SK-N-SH (cell line): ENCODE data around the gene RPS28. TPM values are rescaled to one million over a fixed set of nuclear protein-coding genes. Genes with fewer than 3 reads are reported as not detected.

Source experiments
- CTCF ChIA-PET: fragments of 300-600, 350-600 bp; formaldehyde crosslinking; extraction: SDS; loops from one replicate; lab custom pipeline; 2021; lab: Yijun Ruan, JAX
- POLR2A ChIA-PET: fragments of 350-600 bp; sonication (Branson Sonifier 250); formaldehyde crosslinking; extraction: SDS; loops from one replicate; lab custom pipeline; 2020; ENCODE audit warnings: antibody characterized with exemption, inconsistent platforms; lab: Yijun Ruan, JAX
- DNase-seq: peaks from one replicate; pipeline ENCODE4 v3.0.0; 2012
- H2AFZ ChIP-seq: fragments of 200-600 bp; sonication (generic); 2 replicates; pipeline ENCODE4 v1.8.1; 2016; ENCODE audit warnings: antibody characterized with exemption, mild to moderate bottlenecking, low read depth
- H3F3A ChIP-seq: fragments of 200-600 bp; sonication (generic); replicated peaks from 2 replicates; pipeline ENCODE3; 2016; ENCODE audit warnings: antibody characterized with exemption, mild to moderate bottlenecking; ENCODE audit not compliant: insufficient read depth
- H3K27ac ChIP-seq, 2 experiments: fragments of 200-500 bp in 1 of 2; fragments of 200-600 bp in 1 of 2; sonication (Bioruptor generic) in 1 of 2; sonication (generic), shearing (Covaris generic) in 1 of 2; 2 replicates each; pipeline versions ENCODE4 v1.5.1 to v1.6.1; 2014 to 2016; ENCODE audit warnings: low read depth in 2 of 2, inconsistent platforms in 1 of 2, low read length in 1 of 2, mild to moderate bottlenecking in 1 of 2, mixed read lengths in 1 of 2
- H3K27me3 ChIP-seq: fragments of 200-600 bp; sonication (generic), shearing (Covaris generic); 2 replicates; pipeline ENCODE4 v1.6.1; 2016; ENCODE audit warnings: mixed run types; ENCODE audit not compliant: insufficient read depth
- H3K36me3 ChIP-seq, 2 experiments: fragments of 200-500 bp in 1 of 2; fragments of 200-600 bp in 1 of 2; sonication (Bioruptor generic) in 1 of 2; sonication (generic) in 1 of 2; replicated peaks in 1 of 2; 2 replicates each; pipeline versions ENCODE3 to v1.5.1; 2014 to 2016; ENCODE audit warnings: low read length in 1 of 2, mild to moderate bottlenecking in 1 of 2; ENCODE audit not compliant: insufficient read depth in 2 of 2, control insufficient read depth in 1 of 2
- H3K4me1 ChIP-seq, 2 experiments: fragments of 200-500 bp in 1 of 2; fragments of 200-600 bp in 1 of 2; sonication (Bioruptor generic) in 1 of 2; sonication (generic), shearing (Covaris generic) in 1 of 2; 2 replicates each; pipeline versions ENCODE4 v1.5.1 to v1.6.1; 2014 to 2016; ENCODE audit warnings: low read depth in 1 of 2, low read length in 1 of 2, mixed run types in 1 of 2; ENCODE audit not compliant: insufficient read depth in 2 of 2, control insufficient read depth in 1 of 2
- H3K4me2 ChIP-seq: fragments of 200-600 bp; sonication (generic), shearing (Covaris generic); 2 replicates; pipeline ENCODE4 v1.6.1; 2017; ENCODE audit warnings: mixed run types
- H3K4me3 ChIP-seq, 2 experiments: fragments of 200-500 bp in 1 of 2; fragments of 200-600 bp in 1 of 2; sonication (Bioruptor generic) in 1 of 2; sonication (generic), shearing (Covaris generic) in 1 of 2; 2 replicates each; pipeline versions ENCODE4 v1.5.1 to v1.8.1; 2014 to 2016; ENCODE audit warnings: low read depth in 2 of 2, inconsistent platforms in 1 of 2, low read length in 1 of 2, mild to moderate bottlenecking in 1 of 2, mixed read lengths in 1 of 2, moderate library complexity in 1 of 2
- H3K79me2 ChIP-seq: fragments of 200-600 bp; sonication (generic); 2 replicates; pipeline ENCODE4 v1.8.1; 2017; ENCODE audit warnings: mild to moderate bottlenecking; ENCODE audit not compliant: insufficient read depth
- H3K9ac ChIP-seq: fragments of 200-600 bp; sonication (generic); 2 replicates; pipeline ENCODE4 v1.6.1; 2017; ENCODE audit warnings: mixed run types
- H3K9me2 ChIP-seq: fragments of 200-600 bp; sonication (generic); 2 replicates; pipeline ENCODE4 v1.6.1; 2017; ENCODE audit warnings: mixed run types
- H3K9me3 ChIP-seq: fragments of 200-600 bp; sonication (generic); 2 replicates; pipeline ENCODE4 v1.6.1; 2017; ENCODE audit warnings: mixed run types, mild to moderate bottlenecking, moderate library complexity
- H4K20me1 ChIP-seq: fragments of 200-600 bp; sonication (generic); 2 replicates; pipeline ENCODE4 v1.6.1; 2017; ENCODE audit warnings: mild to moderate bottlenecking, mixed run types; ENCODE audit not compliant: insufficient read depth
- EZH2phosphoT487 ChIP-seq: fragments of 200-600 bp; sonication (generic); IDR thresholded peaks from 2 replicates; pipeline ENCODE4 v1.6.1; 2017; ENCODE audit warnings: low read depth, mixed run types, mild to moderate bottlenecking, antibody characterized with exemption, moderate library complexity, borderline replicate concordance
- FOSL2 ChIP-seq: IDR thresholded peaks from 2 replicates; pipeline ENCODE4 v1.4.0; 2012; ENCODE audit warnings: low read depth, mild to moderate bottlenecking, moderate library complexity, borderline replicate concordance
- FOXJ3 ChIP-seq: sonication (generic); formaldehyde crosslinking; IDR thresholded peaks from 2 replicates; pipeline ENCODE4 v1.5.1; 2020; ENCODE audit warnings: mild to moderate bottlenecking, missing genetic modification reagents
- GABPA ChIP-seq: IDR thresholded peaks from 2 replicates; pipeline ENCODE4 v1.4.0; 2012; ENCODE audit warnings: low read depth, mild to moderate bottlenecking
- JUND ChIP-seq: IDR thresholded peaks from 2 replicates; pipeline ENCODE4 v1.4.0; 2012
- MEF2A ChIP-seq: IDR thresholded peaks from 2 replicates; pipeline ENCODE4 v1.4.0; 2012; ENCODE audit warnings: low read depth, borderline replicate concordance
- MXI1 ChIP-seq: IDR thresholded peaks from 2 replicates; pipeline ENCODE4 v1.6.1; 2012; ENCODE audit warnings: mild to moderate bottlenecking, low read depth, low read length, improper control_type of control experiment
- NFIC ChIP-seq: IDR thresholded peaks from 2 replicates; pipeline ENCODE4 v1.4.0; 2012; ENCODE audit warnings: borderline replicate concordance
- POLR2AphosphoS5 ChIP-seq: IDR thresholded peaks from 2 replicates; pipeline ENCODE4 v1.6.1; 2012; ENCODE audit warnings: low read depth, low read length
- RCOR1 ChIP-seq: fragments of 150-350 bp; IDR thresholded peaks from 2 replicates; pipeline ENCODE4 v1.6.1; 2017; ENCODE audit warnings: antibody characterized with exemption, low read length
- RFX5 ChIP-seq: IDR thresholded peaks from 2 replicates; pipeline ENCODE4 v1.6.1; 2012; ENCODE audit warnings: mild to moderate bottlenecking, improper control_type of control experiment, low read length
- RXRA ChIP-seq: IDR thresholded peaks from 2 replicates; pipeline ENCODE4 v1.4.0; 2012; ENCODE audit warnings: low read depth, mild to moderate bottlenecking, borderline replicate concordance
- TAF1 ChIP-seq: IDR thresholded peaks from 2 replicates; pipeline ENCODE4 v1.6.1; 2012; ENCODE audit warnings: low read depth, mild to moderate bottlenecking, low read length, moderate library complexity, borderline replicate concordance
- TCF12 ChIP-seq: IDR thresholded peaks from 2 replicates; pipeline ENCODE4 v1.4.0; 2012
- TEAD4 ChIP-seq: IDR thresholded peaks from 2 replicates; pipeline ENCODE4 v1.4.0; 2012; ENCODE audit warnings: mild to moderate bottlenecking, borderline replicate concordance; ENCODE audit not compliant: insufficient read depth
- YY1 ChIP-seq: IDR thresholded peaks from 2 replicates; pipeline ENCODE4 v1.4.0; 2012; ENCODE audit warnings: low read depth, mild to moderate bottlenecking
- WGBS: methylation state at CpG from one replicate; pipeline ENCODE4 v1.1.6; 2017; ENCODE audit warnings: low lambda C conversion rate; 5-methylcytosine and 5-hydroxymethylcytosine counted together
- polyA plus RNA-seq, 3 experiments: library from polyadenylated mRNA; depleted of rRNA; stranded (reverse); fragments of >200 nt; gene quantifications; 2 replicates each; pipeline ENCODE4 v1.2.3, GENCODE V29; 2012
- TF ChIP-seq, protein P1 (sequence below): fragments of 150-350 bp; IDR thresholded peaks from 2 replicates; pipeline ENCODE4 v1.6.1; 2017; ENCODE audit warnings: antibody characterized with exemption, low read length, low read depth, borderline replicate concordance
- TF ChIP-seq, protein P2 (sequence below): IDR thresholded peaks from 2 replicates; pipeline ENCODE4 v1.6.1; 2012; ENCODE audit warnings: mild to moderate bottlenecking, low read depth, low read length, moderate library complexity
- TF ChIP-seq, protein P3 (sequence below): IDR thresholded peaks from 2 replicates; pipeline ENCODE4 v1.4.0; 2012; ENCODE audit warnings: low read depth, borderline replicate concordance

Gene RPS28
- polyA plus RNA-seq, 1 of the 3 experiments (the other 2 are of a cell fraction), result 601 TPM

DNA sequence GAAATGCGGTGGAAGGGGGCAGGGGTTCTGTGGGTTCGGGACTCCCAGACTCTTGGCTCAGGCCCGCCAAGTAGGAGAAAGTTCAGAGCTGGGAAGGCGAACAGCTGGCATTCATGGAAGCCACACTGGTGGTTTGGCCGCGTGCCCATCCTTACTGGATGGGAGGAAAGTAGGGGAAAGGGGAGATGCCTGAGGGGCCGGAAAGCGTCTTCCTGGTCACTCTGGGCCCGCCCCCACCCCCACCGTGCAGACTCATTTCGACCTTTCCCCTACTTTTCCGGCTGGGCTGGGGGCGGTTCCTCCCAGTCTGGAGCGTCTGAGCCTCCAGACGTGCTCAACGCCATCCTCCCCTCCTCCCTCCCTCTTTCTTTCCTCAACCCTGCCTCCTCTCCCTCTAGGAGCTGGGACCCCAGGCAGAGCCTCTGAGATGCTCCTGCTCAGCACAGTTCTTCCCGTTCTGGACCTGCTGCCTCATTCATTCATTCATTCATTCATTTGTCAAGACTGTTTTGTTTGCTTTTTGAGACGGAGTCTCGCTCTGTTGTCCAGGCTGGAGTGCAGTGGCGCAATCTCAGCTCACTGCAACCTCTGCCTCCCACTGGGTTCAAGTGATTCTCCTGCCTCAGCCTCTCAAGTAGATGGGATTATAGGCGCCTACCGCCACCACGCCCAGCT lies 46.2 kb downstream of the RPS28 start (continued):
- TF ChIP-seq TAF1 (no peak), RFX5 (no peak), FOXJ3 (CRISPR knock-in tag) (no peak), JUND (no peak; the same call in 1 of the 2 replicates), YY1 (no peak), FOSL2 (peak; percentile 46; the same call in 1 of the 2 replicates), NFIC (peak; percentile 100), TCF12 (peak; percentile 97), RXRA (peak; percentile 100), EZH2phosphoT487 (no peak), MXI1 (peak; percentile 59; the same call in 1 of the 2 replicates)
- TF ChIP-seq, protein P1, sequence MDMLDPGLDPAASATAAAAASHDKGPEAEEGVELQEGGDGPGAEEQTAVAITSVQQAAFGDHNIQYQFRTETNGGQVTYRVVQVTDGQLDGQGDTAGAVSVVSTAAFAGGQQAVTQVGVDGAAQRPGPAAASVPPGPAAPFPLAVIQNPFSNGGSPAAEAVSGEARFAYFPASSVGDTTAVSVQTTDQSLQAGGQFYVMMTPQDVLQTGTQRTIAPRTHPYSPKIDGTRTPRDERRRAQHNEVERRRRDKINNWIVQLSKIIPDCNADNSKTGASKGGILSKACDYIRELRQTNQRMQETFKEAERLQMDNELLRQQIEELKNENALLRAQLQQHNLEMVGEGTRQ, result no peak
- TF ChIP-seq, all 33 proteins: peak for 18

DNA sequence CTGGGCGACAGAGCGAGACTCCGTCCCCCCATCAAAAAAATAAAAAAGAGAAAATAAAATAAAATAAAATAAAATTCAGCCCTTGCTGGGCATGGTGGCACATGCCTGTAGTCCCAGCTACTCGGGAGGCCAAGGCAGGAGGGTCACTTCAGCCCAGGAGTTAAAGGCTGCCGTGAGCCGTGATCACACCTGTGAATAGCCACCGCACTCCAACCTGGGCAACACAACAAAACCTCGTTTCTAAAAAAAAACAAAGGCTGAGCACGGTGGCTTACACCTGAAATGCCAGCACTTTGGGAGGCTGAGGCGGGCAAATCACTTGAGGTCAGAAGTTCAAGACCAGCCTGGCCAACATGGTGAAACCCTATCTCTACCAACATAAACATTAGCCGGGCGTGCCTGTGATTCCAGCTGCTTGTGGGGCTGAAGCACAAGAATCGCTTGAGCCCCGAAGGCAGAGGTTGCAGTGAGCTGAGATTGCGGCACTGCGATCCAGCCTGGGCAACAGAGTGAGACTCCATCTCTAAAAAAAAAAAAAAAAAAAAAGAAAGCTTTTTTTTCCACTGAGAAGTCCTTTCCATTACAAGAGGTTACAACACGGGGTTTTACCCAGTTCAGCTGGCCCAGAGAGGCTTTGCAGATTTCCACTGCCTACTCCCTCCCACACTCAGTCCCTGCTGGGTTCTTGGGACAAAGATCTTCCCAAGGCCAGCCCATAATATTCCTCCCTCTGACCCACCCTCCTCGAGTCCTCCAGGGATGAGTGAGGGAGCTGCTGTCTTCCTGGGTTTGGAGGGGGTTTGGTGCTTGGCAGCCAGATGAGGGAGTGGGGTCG lies 49.1 kb downstream of the RPS28 start:
- TF ChIP-seq, protein P2, sequence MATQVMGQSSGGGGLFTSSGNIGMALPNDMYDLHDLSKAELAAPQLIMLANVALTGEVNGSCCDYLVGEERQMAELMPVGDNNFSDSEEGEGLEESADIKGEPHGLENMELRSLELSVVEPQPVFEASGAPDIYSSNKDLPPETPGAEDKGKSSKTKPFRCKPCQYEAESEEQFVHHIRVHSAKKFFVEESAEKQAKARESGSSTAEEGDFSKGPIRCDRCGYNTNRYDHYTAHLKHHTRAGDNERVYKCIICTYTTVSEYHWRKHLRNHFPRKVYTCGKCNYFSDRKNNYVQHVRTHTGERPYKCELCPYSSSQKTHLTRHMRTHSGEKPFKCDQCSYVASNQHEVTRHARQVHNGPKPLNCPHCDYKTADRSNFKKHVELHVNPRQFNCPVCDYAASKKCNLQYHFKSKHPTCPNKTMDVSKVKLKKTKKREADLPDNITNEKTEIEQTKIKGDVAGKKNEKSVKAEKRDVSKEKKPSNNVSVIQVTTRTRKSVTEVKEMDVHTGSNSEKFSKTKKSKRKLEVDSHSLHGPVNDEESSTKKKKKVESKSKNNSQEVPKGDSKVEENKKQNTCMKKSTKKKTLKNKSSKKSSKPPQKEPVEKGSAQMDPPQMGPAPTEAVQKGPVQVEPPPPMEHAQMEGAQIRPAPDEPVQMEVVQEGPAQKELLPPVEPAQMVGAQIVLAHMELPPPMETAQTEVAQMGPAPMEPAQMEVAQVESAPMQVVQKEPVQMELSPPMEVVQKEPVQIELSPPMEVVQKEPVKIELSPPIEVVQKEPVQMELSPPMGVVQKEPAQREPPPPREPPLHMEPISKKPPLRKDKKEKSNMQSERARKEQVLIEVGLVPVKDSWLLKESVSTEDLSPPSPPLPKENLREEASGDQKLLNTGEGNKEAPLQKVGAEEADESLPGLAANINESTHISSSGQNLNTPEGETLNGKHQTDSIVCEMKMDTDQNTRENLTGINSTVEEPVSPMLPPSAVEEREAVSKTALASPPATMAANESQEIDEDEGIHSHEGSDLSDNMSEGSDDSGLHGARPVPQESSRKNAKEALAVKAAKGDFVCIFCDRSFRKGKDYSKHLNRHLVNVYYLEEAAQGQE, result no peak
- TF ChIP-seq MXI1 (no peak), NFIC (no peak), POLR2AphosphoS5 (no peak), TEAD4 (no peak), MEF2A (no peak), TAF1 (no peak), GABPA (no peak), RCOR1 (no peak), RFX5 (no peak)
- TF ChIP-seq, protein P3, sequence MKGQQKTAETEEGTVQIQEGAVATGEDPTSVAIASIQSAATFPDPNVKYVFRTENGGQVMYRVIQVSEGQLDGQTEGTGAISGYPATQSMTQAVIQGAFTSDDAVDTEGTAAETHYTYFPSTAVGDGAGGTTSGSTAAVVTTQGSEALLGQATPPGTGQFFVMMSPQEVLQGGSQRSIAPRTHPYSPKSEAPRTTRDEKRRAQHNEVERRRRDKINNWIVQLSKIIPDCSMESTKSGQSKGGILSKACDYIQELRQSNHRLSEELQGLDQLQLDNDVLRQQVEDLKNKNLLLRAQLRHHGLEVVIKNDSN, result no peak
- TF ChIP-seq, all 33 proteins: peak for 0

More for the DNA sequence above, 49.1 kb downstream of the RPS28 start:
- H3K9me2 ChIP-seq, result no peaks in the 10 kb centered on the region
- H3K27ac ChIP-seq, result no peak overlapping the region
- H3K79me2 ChIP-seq, result 0 out of 2 replicates have a peak, but pooled peaks cover 5% of the 10 kb centered on the region
- H3K4me1 ChIP-seq, result peaks cover 14 to 23% of the 10 kb centered on the region in 2 experiments; a peak in 3 of 4 replicates
- H3K36me3 ChIP-seq, result peaks cover 9 to 12% of the 10 kb centered on the region in 2 experiments
- no peak overlapping the region for H3K4me2 ChIP-seq
- ChIA-PET CTCF (interaction anchor here (1.1 to 1.6 kb wide), 2 partner anchors 13 to 210 kb away, joined by 3 to 5 read pairs; no protein-coding TSS in a partner anchor), POLR2A (no interaction called here)
- no peak overlapping the region for H3K9ac ChIP-seq
- no peaks in the 10 kb centered on the region for H3K27me3 ChIP-seq
- H3K9me3 ChIP-seq, result no peaks in the 10 kb centered on the region
- no peaks in the 10 kb centered on the region for H4K20me1 ChIP-seq
- no peak overlapping the region for H3K4me3 ChIP-seq
- no peak overlapping the region for H2AFZ ChIP-seq
- no peak for DNase-seq
- WGBS, result 88% methylated on average over 18 of the region's 19 CpGs
- peaks cover 3% of the 10 kb centered on the region for H3F3A ChIP-seq
